ENCODE results near the gene POLE.

- no peak for TF ChIP-seq CTCF (IDR thresholded peaks at IDR 0.05)
- no peak for TF ChIP-seq ZFX (IDR thresholded peaks at IDR 0.05; ENCODE audit: borderline replicate concordance)
These were observed 54.5 kb downstream of the POLE start for GRCh38 chr12:132632521-132633228.

Measured in 22Rv1 (cell line).